Measurements from ENCODE around the gene ATG16L1.

Gene ATG16L1

DNA sequence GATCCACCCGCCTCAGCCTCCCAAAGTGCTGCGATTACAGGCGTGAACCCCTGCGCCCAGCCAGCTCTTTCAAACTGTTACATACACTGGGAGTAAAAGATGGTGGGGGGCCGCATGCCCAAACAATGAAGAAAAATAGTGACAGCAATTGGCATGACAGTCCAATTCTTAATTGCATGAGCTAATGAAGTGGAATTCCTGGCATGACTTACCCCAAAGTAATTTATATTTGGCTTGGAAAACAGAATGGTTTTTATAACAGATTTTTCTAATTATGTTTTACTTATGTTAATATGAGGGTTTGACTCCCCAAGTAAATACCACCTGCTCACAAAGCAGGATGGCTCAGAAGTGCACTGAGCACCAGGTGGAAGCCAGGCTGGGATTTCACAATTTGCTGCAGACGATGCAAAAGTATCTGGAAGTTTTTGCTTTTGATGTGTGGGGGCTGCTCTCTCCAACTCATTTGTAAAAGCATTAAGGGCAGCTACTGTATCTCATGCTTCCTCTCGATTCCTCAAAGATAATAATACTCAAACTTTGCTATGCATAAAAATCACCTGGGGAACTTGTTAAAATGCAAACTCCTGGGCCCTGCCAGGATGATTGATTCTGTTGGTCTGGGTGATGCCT is 24.0 kb upstream of the ATG16L1 start:
- no peak for DNase-seq (ENCODE audit: low spot score)

DNA sequence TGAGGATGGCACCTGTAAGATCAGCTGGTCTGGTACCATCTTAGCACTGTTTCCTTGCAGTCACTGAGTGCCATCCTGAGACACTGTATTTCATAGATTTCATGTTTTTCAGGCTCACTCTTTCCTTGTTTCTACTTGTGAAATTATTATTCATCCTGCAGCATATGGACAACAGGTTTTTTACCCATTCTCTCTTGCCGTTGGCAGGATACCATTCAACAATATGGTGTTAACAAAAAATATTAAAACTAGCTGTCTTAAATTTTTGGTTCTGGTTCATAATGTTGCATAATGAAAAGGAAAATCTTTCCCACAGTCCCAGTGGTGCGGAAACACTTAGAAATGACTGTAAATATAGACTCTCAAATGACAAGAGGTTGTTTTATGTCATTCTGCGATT is 23.1 kb upstream of the ATG16L1 start:
- no peak for DNase-seq (ENCODE audit: low spot score)

DNA sequence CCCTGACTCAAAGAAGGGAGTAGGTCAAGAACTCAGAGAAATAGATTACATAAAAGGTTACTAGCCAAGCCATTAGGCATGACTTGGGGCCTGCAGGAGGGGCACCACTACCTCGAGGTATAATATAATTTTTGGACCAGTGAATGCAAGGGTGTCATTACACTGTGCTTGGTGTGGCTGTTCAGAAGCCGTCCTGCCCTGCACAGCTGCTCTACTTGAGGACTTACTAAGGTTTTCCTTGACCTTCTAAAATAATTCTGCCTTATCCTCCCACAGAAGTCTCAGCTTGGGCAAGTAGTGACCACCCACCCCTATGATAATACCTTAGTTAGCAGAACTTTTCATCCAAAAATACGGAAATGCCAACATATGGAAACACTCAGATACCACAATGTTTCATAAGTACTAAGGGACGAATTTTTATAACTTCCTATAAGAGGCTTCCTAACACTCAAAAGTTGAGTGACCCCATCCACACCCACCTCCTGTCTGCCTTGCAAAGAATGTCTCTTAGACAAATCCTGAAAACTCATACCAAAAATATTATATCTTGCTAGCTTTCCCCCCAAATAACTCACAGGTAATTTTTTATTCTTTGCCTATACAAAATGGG is 17.7 kb upstream of the ATG16L1 start:
- no peak for DNase-seq (ENCODE audit: low spot score)

DNA sequence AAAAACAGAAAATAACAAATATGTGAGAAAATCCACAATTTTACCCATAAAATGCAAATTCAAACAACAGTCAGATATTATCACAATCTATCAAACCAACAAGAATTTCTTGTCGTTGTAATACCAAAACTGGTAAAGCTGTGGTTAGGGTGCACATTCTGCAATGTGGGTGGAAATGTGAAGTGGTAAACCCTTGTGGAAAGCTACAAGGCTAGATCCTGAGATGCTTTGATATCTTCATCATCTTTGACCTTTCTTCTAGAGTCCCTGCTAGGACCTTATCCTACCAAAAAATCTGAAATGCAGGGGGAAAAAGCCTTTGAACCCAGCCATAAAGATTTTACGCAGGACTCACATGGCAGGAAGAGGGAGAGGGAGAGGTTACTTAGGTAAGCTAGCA is 17.2 kb upstream of the ATG16L1 start:
- DNase-seq (ENCODE audit: low spot score), result no peak

DNA sequence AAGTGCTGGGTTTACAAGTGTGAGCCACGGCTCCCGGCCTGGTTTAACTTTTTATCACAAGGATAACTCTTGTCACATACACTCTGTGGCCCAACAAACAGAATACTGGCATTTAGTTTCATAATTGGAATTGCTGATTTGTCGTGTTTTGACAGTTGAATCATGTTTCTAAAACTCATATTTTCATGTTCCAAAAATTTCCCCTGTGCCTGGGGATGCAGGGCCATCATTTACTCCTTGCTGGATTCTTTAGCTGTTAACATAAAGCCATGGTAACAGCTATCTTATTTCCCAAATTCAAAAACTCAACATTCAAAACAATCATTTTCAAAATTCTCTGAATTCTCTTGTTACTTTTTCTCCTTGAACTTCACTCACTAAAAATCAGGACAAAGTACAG is 16.5 kb upstream of the ATG16L1 start:
- DNase-seq (ENCODE audit: low spot score), result no peak

DNA sequence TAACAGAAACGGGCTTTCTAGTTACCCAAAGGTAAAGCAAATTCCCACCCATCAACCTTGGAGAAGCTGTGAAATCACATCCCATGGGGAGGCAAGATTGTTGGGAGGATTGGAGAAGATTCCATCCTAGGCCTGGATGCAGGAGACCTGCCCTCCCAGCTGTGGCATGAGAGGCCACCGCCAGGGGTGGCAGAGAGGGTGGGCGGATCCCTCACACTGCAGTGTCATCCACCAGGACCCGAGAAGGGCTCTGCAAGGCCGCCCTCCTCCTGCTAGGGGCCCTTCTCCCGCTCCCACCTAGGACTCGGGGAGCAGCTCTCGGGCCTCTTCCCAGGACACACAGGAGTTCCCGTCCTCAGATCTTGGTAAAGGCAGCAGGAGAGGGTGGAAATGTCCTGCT is 15.5 kb upstream of the ATG16L1 start:
- no peak for DNase-seq (ENCODE audit: low spot score)

DNA sequence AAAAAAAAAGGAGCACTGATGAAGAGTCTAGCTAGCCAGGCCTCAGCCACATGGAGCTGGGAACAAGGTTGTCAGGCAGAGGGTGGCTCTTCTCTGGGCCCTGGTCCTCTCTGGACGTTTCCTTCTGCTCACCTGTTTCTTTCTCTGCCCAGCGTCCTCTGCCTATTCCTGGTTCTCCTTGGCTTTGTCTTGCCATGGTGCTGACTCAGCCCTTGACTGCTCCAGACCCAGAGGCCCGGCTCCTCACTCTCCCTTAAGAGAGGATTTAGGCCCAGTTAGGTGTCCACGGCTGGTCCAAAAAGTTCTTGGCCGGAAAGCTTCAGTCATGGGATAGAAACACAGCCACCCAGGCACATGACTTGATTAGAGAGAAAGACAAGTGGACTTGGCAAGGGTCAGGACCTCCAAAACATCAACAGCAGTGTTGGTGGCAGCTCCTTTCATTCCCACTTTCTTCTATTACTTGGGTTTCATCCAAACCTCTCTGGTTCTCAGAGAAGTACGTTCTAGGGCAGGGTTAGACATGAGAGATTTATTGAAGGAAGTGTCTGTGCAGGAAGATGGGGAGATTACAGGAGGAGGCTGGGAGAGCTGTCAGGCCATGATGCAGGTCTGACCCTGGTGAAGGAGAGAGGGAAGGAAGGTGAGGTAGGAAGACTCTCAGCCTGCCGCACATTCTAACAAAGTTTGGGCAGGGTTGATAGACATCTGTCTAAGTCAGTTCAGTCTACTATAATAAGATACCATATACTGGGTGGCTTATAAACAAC is 14.5 kb upstream of the ATG16L1 start:
- DNase-seq (ENCODE audit: low spot score), result no peak

DNA sequence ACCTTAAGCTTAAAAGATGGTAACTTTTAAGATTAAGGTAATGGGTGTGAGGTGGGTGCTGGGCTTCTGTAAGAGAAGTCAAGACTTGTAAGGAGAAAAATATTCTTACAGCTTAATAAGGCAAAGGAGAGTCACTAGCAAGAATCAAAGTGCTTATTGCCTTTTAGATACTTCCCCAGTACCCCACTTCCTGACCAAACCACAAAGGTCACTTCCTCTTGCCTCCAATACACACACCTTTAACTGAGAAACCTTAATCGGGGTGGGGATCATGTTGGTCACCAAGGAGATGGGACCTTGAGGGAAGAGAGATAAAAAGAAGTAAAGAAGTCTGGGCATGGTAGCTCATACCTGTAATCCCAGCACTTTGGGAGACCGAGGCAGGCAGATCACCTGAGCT is 10.6 kb upstream of the ATG16L1 start:
- no peak for DNase-seq (ENCODE audit: low spot score)

DNA sequence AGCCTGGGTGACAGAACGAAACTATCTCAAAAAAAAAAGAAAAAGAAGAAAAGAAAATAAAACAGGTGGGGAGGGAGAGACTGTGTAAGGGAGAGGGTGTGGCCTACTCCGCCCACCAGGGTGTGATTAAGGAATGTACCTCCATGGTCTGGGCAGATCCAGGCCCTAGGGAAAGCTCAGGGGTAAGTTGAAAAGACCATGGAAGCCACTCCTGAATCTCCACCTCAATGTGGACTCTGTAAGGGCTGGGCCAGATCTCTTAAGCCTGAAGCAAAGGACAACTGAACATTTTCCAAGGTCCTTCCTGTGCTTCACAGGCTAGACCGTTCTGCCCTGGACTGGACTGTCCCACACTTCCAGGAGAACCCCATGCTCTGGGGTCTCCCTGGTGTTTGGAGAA is 9.7 kb upstream of the ATG16L1 start:
- no peak for DNase-seq (ENCODE audit: low spot score)

DNA sequence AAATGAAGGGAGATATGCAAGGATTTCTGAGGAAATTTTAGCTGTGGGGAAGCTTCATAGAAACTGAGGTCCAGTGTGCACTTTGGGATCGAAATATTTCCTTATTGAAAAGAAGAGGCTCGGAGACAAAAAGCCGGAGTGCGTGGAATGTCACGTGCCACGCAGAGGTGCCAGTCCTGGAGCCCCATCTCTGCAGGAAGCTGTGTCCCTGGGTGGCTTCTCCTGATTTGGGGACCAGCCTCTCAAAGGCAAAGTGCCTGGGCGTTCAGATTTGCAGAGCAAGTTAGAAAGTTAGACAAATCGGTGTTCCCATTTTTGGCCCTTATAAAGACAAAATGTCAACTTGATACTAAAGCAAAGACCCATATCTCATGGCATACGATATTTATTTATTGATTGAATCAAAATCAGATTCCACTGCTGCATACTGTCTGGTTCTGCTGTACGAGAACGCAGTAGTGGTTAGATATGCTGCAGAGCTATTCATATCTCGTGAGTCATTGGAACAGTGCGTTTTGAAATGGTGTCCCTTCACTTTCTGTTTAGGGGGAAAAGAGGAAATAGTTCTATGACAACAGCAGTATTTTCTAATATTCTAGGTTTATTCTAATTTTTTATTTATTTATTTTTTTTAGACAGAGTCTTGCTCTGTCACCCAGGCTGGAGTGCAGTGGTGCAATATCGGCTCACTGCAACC is 9.1 kb upstream of the ATG16L1 start:
- DNase-seq (ENCODE audit: low spot score), result peak; percentile 63

DNA sequence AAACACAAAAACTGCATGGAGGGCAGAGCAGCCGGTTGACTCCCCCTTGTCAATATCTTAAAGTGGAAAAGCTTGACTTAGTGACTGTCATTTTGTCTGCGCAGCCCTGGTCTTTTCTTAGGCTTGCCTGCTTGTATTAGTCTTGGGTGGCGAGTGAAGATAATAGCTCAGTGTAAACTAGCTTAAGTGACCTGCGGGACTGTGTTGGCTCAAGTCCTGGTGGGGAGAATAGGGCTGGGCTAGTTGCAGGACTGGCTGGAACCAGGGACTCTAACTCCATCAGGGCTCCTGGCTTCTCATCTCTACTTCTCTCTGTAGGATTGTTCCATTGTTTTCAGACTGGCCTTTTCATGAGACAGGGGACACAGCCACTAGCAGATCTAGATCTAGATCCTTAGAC is 8.1 kb upstream of the ATG16L1 start:
- no peak for DNase-seq (ENCODE audit: low spot score)

DNA sequence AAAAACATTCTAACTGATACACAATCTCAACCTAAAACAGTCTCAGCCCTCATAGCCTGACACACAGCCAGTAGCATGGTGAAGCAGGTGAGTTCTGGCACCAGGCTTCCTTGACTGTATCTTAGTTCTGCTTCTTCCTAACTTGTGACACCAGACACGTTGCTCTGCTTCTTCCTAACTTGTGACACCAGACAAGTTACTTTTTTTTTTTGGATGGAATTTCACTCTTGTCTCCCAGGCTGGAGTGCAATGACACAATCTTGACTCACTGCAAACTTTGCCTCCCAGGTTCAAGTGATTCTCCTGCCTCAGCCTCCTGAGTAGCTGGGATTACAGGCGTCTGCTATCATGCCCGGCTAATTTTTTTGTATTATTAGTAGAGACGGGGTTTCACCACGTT is 6.7 kb upstream of the ATG16L1 start:
- no peak for DNase-seq (ENCODE audit: low spot score)

DNA sequence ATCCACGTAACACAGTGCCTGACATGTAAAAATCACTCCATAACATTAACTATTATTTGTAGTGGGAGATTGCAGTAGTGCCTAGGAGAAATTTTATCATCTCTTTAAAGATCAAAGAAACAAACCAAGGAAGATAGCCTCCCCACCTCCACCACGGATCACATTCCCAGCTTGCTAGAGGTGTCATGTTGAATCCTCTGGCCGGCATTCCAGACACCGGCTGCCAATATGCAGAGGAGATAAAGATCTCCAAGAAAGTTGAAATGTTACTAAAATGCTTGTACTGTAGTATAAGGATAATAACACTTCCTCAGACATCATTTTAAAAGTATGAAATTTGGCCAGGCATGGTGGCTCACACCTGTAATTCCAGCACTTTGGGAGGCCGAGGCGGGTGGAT is 6.1 kb upstream of the ATG16L1 start:
- DNase-seq (ENCODE audit: low spot score), result no peak

DNA sequence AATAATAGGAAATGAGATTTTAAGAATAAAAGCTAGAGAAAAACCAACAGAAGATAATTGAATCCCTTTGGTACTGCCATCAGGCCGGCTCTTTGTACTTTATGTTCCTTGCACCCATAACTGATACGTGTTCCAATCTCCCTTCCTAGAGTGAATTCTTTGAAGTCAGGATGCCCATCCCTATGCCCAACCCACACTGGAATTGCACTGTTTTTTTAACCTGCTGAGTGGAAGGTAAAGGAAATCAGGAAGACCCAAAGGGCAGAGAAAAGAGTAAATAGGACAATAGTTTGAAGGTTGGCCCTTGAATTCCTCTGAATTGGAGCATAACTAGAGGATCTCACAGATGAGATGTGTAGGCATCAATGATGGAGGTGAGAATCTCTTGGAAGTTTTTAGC is 4.4 kb upstream of the ATG16L1 start:
- no peak for DNase-seq (ENCODE audit: low spot score)

DNA sequence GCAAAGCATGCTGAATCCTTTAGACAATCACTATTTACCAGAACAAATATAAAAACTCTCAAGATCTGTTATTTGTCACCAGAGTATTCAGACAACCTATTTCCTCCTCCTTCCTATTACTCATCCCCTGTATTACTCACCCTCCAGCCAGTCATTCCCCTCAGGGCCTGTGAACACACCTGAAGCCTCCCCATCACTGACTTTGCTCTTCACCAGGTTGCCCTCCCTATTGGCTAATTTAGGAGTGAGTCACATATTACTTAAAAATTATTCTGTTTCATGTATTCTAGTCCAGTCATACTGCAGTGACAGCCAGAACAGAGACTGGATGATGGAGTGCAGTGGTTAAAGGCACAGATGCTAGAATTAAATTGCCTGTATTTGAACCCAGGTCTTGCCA is 3.7 kb upstream of the ATG16L1 start:
- DNase-seq (ENCODE audit: low spot score), result no peak

DNA sequence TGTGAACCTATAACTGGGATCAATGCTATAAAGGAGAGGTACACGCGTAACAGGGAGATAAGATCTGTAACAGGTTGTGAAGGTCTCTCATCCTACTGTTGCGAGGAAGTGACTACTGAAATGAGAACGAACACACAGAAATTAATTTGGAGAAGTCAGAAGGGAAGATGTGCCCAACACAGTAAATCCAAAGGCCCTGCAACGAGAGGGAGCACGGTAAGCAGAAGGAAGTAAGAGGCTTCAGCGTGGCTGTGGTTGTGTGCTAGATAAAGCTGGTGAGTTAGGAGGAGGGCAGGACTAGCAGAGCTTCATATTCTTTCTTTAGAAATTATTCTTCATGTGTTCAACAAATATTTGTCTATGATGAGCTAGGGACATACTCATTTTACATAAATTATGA is 2.5 kb upstream of the ATG16L1 start:
- DNase-seq (ENCODE audit: low spot score), result no peak

DNA sequence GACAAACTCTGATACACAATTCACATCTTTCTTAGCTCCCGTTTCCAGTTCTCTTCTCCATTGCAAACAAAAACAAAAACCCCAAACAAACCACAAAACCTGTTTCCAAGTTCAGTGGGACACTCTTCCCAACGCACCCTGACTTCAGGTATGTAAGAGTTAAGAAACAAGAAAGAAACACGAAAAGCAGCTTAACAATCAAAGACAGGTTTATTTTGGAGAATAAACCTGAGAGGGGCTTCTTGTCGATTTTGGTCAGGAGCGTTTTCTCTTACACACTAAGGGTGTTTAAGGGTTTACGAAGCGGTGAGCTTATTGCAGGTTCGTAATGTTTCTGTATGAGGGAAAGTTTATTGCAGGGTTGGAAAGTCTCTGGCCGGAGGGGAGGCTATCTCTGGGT is 905 bp upstream of the ATG16L1 start:
- no peak for DNase-seq (ENCODE audit: low spot score)

DNA sequence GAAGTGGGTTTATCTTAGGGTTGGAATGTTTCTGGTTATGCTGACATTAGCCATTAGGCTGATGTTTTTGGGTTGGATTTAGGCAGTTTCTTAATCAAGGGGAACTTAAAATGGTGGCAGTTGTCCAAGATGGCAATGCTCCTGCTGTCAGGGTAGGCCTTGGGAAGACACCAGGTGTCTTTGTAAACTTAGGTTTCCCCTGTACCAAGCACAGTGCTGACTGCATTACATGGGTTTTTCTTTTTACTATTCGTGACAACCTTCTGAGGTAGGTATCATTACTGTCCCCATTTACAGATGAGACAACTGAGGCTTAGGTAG is 528 bp upstream of the ATG16L1 start:
- no peak for DNase-seq (ENCODE audit: low spot score)

DNA sequence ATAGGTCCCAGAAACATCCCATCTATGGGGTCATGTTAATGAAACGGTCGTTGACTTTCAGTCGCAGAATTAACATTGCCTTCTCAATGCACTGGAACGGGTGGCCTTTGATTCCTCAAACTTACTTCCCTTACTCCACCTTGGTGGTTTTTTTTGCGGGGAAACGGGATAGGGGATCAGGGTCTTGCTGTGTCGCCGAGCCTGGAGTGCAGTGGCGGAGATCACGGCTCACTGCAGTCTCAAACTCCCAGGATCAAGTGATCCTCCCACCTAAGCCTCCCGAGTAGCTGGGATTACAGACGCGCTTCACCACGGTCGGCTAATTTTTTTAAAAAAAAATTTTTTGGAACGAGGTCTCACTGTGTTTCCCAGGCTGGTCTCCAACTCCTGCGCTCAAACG is 754 bp downstream of the ATG16L1 start:
- no peak for DNase-seq (ENCODE audit: low spot score)

DNA sequence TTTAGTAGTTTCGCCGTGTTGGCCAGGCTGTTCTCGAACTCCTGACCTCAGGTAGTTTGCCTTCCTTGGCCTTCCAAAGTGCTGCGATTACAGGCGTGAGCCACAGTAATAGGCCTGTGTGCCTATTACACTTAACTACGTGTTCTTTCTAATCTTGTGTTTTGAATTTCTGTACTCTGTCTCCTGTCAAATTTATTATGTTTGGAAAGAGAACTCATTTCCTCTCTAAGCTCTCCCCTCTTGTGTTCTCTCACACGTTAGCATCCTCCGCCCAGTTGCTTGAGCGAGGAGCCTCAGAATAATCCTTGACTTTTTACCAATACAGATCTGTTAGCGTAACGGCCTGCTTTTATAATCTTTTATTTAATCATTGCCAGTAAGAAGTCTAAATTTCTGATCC is 3.7 kb downstream of the ATG16L1 start:
- no peak for DNase-seq (ENCODE audit: low spot score)

DNA sequence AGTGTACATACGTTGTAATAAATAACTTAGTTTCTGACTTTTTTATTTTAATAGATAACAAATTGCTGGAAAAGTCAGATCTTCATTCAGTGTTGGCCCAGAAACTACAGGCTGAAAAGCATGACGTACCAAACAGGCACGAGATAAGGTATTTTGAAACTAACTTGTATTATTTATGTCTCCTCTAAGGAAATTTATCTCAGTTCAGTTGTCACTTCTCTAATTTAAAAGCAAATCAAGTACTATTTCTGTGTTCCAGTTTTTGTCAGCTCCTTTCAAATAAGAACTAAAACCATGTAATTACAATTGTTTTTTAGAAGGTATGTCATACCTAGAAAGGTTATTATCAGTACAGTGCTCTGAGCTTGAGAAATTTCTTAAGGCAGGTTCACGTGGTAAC is 4.6 kb downstream of the ATG16L1 start:
- no peak for DNase-seq (ENCODE audit: low spot score)

DNA sequence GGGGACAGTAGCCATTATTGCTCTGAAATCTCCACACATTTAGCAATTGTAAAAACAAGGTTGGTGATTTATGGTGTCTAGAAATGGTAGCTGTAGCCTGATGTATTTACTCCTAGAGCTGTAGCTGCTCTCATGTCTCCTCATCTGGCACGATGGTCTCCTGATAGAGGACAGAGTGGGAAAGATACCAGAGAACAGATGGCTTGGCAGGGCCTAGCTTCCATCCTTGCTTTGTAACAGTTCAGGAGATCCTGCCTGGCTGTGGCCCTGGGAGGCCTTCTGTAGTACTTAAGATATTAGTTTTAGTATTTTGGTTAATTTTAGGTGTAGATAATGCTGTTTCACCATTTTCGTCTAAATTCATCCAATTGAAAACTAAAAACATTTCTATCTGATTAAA is 6.7 kb downstream of the ATG16L1 start:
- no peak for DNase-seq (ENCODE audit: low spot score)

DNA sequence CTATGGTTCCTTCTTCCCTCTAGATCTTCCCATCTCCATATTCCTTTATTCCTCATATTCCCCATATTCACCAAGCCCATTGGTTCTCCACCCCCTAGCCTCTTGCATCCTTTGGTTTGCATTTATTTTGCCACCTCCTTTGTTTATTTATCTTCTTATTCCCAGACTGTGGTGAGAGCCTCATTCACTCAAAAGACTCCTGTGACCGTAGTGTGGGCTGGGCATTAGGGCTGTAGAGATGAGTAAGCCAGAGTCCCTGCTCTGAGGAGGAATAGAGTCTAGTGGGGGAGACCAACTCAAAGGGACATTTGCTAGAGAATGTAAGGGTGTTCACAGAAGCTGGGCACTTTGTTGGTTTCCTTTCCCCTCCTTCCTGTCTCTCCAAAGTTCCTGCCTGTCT is 8.3 kb downstream of the ATG16L1 start:
- peak; percentile 34 for DNase-seq (ENCODE audit: low spot score)
